Keratinocyte (primary cell): ENCODE results near the gene SDHC. TPM values are rescaled to one million over a fixed set of nuclear protein-coding genes. Genes with fewer than 3 reads are reported as not detected.

Source experiments
- DNase-seq: peaks from one replicate; pipeline ENCODE4 v3.0.0-alpha.2; 2011; ENCODE audit warnings: low read depth, missing footprints, low spot score
- FAIRE-seq: peaks from 2 replicates; lab custom pipeline; 2011; peaks lifted over from hg19 to GRCh38; lab: Jason Lieb, UNC
- H2AFZ ChIP-seq: 2 replicates; pipeline ENCODE4 v1.6.0; 2012; ENCODE audit warnings: low read length, control low read depth, inconsistent platforms; ENCODE audit not compliant: control insufficient read depth
- H3K27ac ChIP-seq: 2 replicates; pipeline ENCODE4 v1.5.1; 2011; ENCODE audit warnings: low read length; ENCODE audit not compliant: control insufficient read depth, insufficient read depth
- H3K27me3 ChIP-seq: 3 replicates; pipeline ENCODE4 v1.6.0; 2011; ENCODE audit warnings: low read length; ENCODE audit not compliant: control insufficient read depth, insufficient read depth; ENCODE audit errors: extremely low read depth
- H3K36me3 ChIP-seq, 2 experiments: 2 replicates in 1 of 2; 3 replicates in 1 of 2; pipeline ENCODE4 v1.5.1; 2011; ENCODE audit warnings: low read length in 2 of 2, mild to moderate bottlenecking in 1 of 2; ENCODE audit not compliant: control insufficient read depth in 2 of 2, insufficient read depth in 2 of 2; ENCODE audit errors: extremely low read depth in 1 of 2
- H3K4me1 ChIP-seq: 3 replicates; pipeline ENCODE4 v1.5.1; 2011; ENCODE audit warnings: low read length; ENCODE audit not compliant: control insufficient read depth, insufficient read depth; ENCODE audit errors: extremely low read depth
- H3K4me2 ChIP-seq: 3 replicates; pipeline ENCODE4 v1.6.0; 2011; ENCODE audit warnings: low read depth, low read length; ENCODE audit not compliant: control insufficient read depth, insufficient read depth; ENCODE audit errors: extremely low read depth
- H3K4me3 ChIP-seq, 3 experiments: fragments of 200-600 bp in 1 of 3; sonication (generic) in 1 of 3; 2 replicates in 2 of 3; 3 replicates in 1 of 3; pipeline ENCODE4 v1.5.1; 2011 to 2016; ENCODE audit warnings: low read length in 3 of 3, mild to moderate bottlenecking in 3 of 3, control low read depth in 2 of 3, inconsistent platforms in 1 of 3, low read depth in 1 of 3, mixed read lengths in 1 of 3, mixed run types in 1 of 3, moderate library complexity in 1 of 3; ENCODE audit not compliant: control insufficient read depth in 2 of 3, insufficient read depth in 2 of 3; ENCODE audit errors: extremely low read depth in 1 of 3
- H3K79me2 ChIP-seq: 2 replicates; pipeline ENCODE4 v1.6.0; 2012; ENCODE audit warnings: low read length; ENCODE audit not compliant: control insufficient read depth, insufficient read depth
- H3K9ac ChIP-seq: 3 replicates; pipeline ENCODE4 v1.6.0; 2011; ENCODE audit warnings: low read length; ENCODE audit not compliant: control insufficient read depth, insufficient read depth; ENCODE audit errors: extremely low read depth
- H3K9me1 ChIP-seq: 3 replicates; pipeline ENCODE4 v1.6.0; 2011; ENCODE audit warnings: low read length; ENCODE audit not compliant: control insufficient read depth, insufficient read depth; ENCODE audit errors: extremely low read depth
- H3K9me3 ChIP-seq: 2 replicates; pipeline ENCODE4 v1.5.1; 2012; ENCODE audit warnings: low read depth, low read length; ENCODE audit not compliant: control insufficient read depth
- H4K20me1 ChIP-seq: 3 replicates; pipeline ENCODE4 v1.6.0; 2011; ENCODE audit warnings: low read length; ENCODE audit not compliant: control insufficient read depth, insufficient read depth; ENCODE audit errors: extremely low read depth
- CTCF ChIP-seq, 3 experiments: IDR thresholded peaks in 1 of 3; conservative IDR thresholded peaks in 1 of 3; optimal IDR thresholded peaks in 1 of 3; 2 replicates in 2 of 3; 3 replicates in 1 of 3; pipeline versions ENCODE3 to v1.5.1; 2011; ENCODE audit warnings: low read length in 3 of 3, mild to moderate bottlenecking in 3 of 3, moderate library complexity in 2 of 3, control low read depth in 1 of 3, inconsistent platforms in 1 of 3; ENCODE audit not compliant: insufficient read depth in 2 of 3; ENCODE audit errors: extremely low read depth in 1 of 3
- EZH2 ChIP-seq: IDR thresholded peaks from one replicate; pipeline ENCODE4 v1.6.1; 2012; ENCODE audit warnings: inconsistent platforms, mild to moderate bottlenecking, low read length, moderate library complexity
- dilution Hi-C: fragments of 300-500 bp; cut with MboI; formaldehyde crosslinking; loops from one replicate; pipeline ENCODE4 v1.7.0; 2020; ENCODE audit warnings: low sequenced_read_pairs; ENCODE audit not compliant: extremely low pct_ligation_motif_present
- polyA plus RNA-seq, 5 experiments: library from polyadenylated mRNA; depleted of rRNA in 3 of 5; stranded (reverse) in 3 of 5; stranded (forward) in 1 of 5; unstranded in 1 of 5; fragments of >200 nt; gene quantifications; 1 replicate in 1 of 5; 2 replicates in 3 of 5; 3 replicates in 1 of 5; pipeline versions ENCODE4 v1.2.1 to v1.2.3, GENCODE V29; 2011 to 2012; ENCODE audit warnings: missing spikeins in 2 of 5, low read depth in 1 of 5, low replicate concordance in 1 of 5

The SDHC gene
- polyA plus RNA-seq, 1 donor (not counting 4 experiments of a cell fraction or from before 2014, with no cell fraction given) = 401 TPM

DNA sequence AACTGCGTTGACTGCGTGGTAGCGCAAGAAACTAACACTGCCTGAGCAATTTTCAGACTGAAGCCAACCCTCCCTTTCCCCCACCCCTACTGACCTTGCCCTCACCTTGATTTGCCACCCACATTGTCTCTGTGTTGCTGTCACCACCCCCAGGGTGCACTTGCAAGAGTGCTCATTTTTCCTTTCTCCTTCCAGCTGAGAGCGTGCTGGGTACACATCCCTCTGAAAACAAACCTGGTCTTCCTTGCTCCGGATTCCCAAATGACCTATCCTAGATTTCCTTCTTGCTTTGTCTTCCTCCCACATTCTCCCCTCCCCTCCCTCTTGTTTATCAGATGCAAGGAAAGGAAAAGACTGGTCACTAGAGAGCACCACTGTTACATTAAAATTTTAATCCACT is 28.7 kb upstream of the SDHC start:
- TF ChIP-seq CTCF (optimal IDR thresholded peaks at IDR 0.05 in 1 of 3, IDR thresholded peaks at IDR 0.05 in 1 of 3, conservative IDR thresholded peaks at IDR 0.05 in 1 of 3; ENCODE audit: extremely low read depth in 1 of 3, insufficient read depth in 2 of 3, low read length in 3 of 3) (no peak), EZH2 (no peak)
- no peak for FAIRE-seq
- dilution Hi-C loops = no loop called here

GRCh38 chr1:161287482-161288054 is 26.6 kb upstream of the SDHC start:
- Histone ChIP-seq H3K79me2 (no peaks in the 10 kb centered on the region), H2AFZ (no peak overlapping the region), H3K9me1 (no peaks in the 10 kb centered on the region), H3K27ac (no peak overlapping the region), H3K9ac (no peak overlapping the region), H3K36me3 (no peaks in the 10 kb centered on the region), H3K27me3 (peaks cover 14% of the 10 kb centered on the region), H3K4me3 (no peak overlapping the region), H4K20me1 (no peaks in the 10 kb centered on the region), H3K9me3 (no peaks in the 10 kb centered on the region), H3K4me2 (no peak overlapping the region), H3K4me1 (no peaks in the 10 kb centered on the region)
- DNase-seq (no peak), FAIRE-seq (no peak)
- dilution Hi-C loops = no loop called here
- no peak for TF ChIP-seq CTCF (optimal IDR thresholded peaks at IDR 0.05 in 1 of 3, IDR thresholded peaks at IDR 0.05 in 1 of 3, conservative IDR thresholded peaks at IDR 0.05 in 1 of 3; ENCODE audit: extremely low read depth in 1 of 3, insufficient read depth in 2 of 3, low read length in 3 of 3)
- no peak for TF ChIP-seq EZH2

More for the DNA sequence above, 28.7 kb upstream of the SDHC start:
- H3K4me1 ChIP-seq = no peaks in the 10 kb centered on the region
- H3K4me3 ChIP-seq = no peak overlapping the region
- no peak overlapping the region for H3K4me2 ChIP-seq
- DNase-seq = no peak
- H3K79me2 ChIP-seq = no peaks in the 10 kb centered on the region
- no peaks in the 10 kb centered on the region for H3K9me1 ChIP-seq
- H2AFZ ChIP-seq = no peak overlapping the region
- peaks cover 14% of the 10 kb centered on the region for H3K27me3 ChIP-seq
- no peak overlapping the region for H3K27ac ChIP-seq
- H4K20me1 ChIP-seq = no peaks in the 10 kb centered on the region
- H3K9ac ChIP-seq = no peak overlapping the region
- no peaks in the 10 kb centered on the region for H3K36me3 ChIP-seq
- no peaks in the 10 kb centered on the region for H3K9me3 ChIP-seq
